ENCODE results near the gene BEST4. TPM values are rescaled to one million over a fixed set of nuclear protein-coding genes. Genes with fewer than 3 reads are reported as not detected.

The BEST4 gene
- total and polyA plus RNA-seq, 2 of the 4 experiments (the other 2 are of a cell fraction) = 0.07 TPM; not detected in 1

GRCh38 chr1:44803062-44803311 lies 15.0 kb upstream of the BEST4 start:
- ChIA-PET CTCF (no interaction called here), POLR2A (ENCODE audit: unreplicated experiment) (interaction anchor here (0.7 kb wide), 1 partner anchor 16 kb away, joined by 5 read pairs; no protein-coding TSS in a partner anchor)
- H2BK120ac ChIP-seq (ENCODE audit: low read depth, low read length) = no peak overlapping the region
- no peak overlapping the region for H3K14ac ChIP-seq (replicated peaks; ENCODE audit: low read depth, low read length)
- no peak overlapping the region for H2BK15ac ChIP-seq (ENCODE audit: low read depth, low read length)
- peaks cover 29% of the 10 kb centered on the region for H4K20me1 ChIP-seq (ENCODE audit: insufficient read depth, low read length)
- no peak overlapping the region for H2AK5ac ChIP-seq (ENCODE audit: low read depth, low read length)
- H3K23ac ChIP-seq (ENCODE audit: low read depth, low read length) = peak overlapping the region; percentile 56
- peak overlapping the region; percentile 22 for H2AK9ac ChIP-seq (replicated peaks; ENCODE audit: low read depth, low read length, poor library complexity)
- intact Hi-C loops (cut with micrococcal nuclease) = loop anchor here (10.0 kb wide), 1 partner anchor 502 kb away; no protein-coding TSS in a partner anchor
- H3K79me1 ChIP-seq (ENCODE audit: low read depth in 1 of 2, low read length in 2 of 2) = peaks cover 14 to 42% of the 10 kb centered on the region in 2 experiments; a peak in 3 of 4 replicates
- H3K4ac ChIP-seq (ENCODE audit: low read depth, low read length) = peak overlapping the region; percentile 95; the same call in 1 of the 2 replicates
- H2AFZ ChIP-seq (replicated peaks; ENCODE audit: low read length, poor library complexity) = no peak overlapping the region
- H3K4me3 ChIP-seq (ENCODE audit: insufficient read depth, low read depth, low read length) = no peak overlapping the region
- H3K9ac ChIP-seq (ENCODE audit: low read depth, low read length) = no peak overlapping the region
- H3K36me3 ChIP-seq (ENCODE audit: control insufficient read depth, insufficient read depth, low read length) = peaks cover 37% of the 10 kb centered on the region
- no peak overlapping the region for H4K91ac ChIP-seq (ENCODE audit: insufficient read depth, low read depth, low read length)
- no peak overlapping the region for H3K4me2 ChIP-seq (ENCODE audit: low read depth, low read length)
- DNase-seq (no peak), ATAC-seq (ENCODE audit: low read depth) (no peak)
- TF ChIP-seq RFX5 (IDR thresholded peaks at IDR 0.05; ENCODE audit: low read depth, low read length) = no peak
- TF ChIP-seq MAFK (IDR thresholded peaks at IDR 0.05; ENCODE audit: low read depth, low read length) = no peak
- no peak for TF ChIP-seq SMC3 (IDR thresholded peaks at IDR 0.05; ENCODE audit: low read depth, low read length)
- TF ChIP-seq RCOR1 (IDR thresholded peaks at IDR 0.05; ENCODE audit: insufficient replicate concordance, low read length) = no peak
- TF ChIP-seq BHLHE40 (IDR thresholded peaks at IDR 0.05; ENCODE audit: low read depth, low read length) = no peak
- TF ChIP-seq MXI1 (IDR thresholded peaks at IDR 0.05; ENCODE audit: borderline replicate concordance, low read depth, low read length) = no peak
- no peak for TF ChIP-seq USF2 (IDR thresholded peaks at IDR 0.05; ENCODE audit: low read depth, low read length)
- no peak for TF ChIP-seq MAZ (IDR thresholded peaks at IDR 0.05; ENCODE audit: borderline replicate concordance, low read depth, low read length)
- TF ChIP-seq CEBPB (IDR thresholded peaks at IDR 0.05; ENCODE audit: low read depth, low read length) = no peak
- no peak for TF ChIP-seq CHD1 (IDR thresholded peaks at IDR 0.05; ENCODE audit: low read depth, low read length)
- TF ChIP-seq FOS (IDR thresholded peaks at IDR 0.05; ENCODE audit: low read depth, low read length) = no peak
- H2BK20ac ChIP-seq (ENCODE audit: low read depth, low read length) = no peak overlapping the region
- H3K18ac ChIP-seq (ENCODE audit: low read depth, low read length) = no peak overlapping the region
- no peak overlapping the region for H3K27ac ChIP-seq (ENCODE audit: insufficient read depth, low read length)
- peaks cover 12% of the 10 kb centered on the region for H3K9me1 ChIP-seq (ENCODE audit: insufficient read depth, low read length)
- H2BK5ac ChIP-seq (ENCODE audit: low read depth, low read length, poor library complexity, severe bottlenecking) = no peak overlapping the region
- dilution Hi-C loops (cut with HindIII; ENCODE audit: low sequenced_read_pairs, unreplicated experiment) = no loop called here
- H4K8ac ChIP-seq (ENCODE audit: low read depth in 2 of 2, low read length in 2 of 2) = no peak overlapping the region
- H3K9me3 ChIP-seq (ENCODE audit: control insufficient read depth, insufficient read depth, low read length) = no peaks in the 10 kb centered on the region
- BruUV-seq (replicated peaks) = no TSS peak
- H3K27me3 ChIP-seq (ENCODE audit: control insufficient read depth, insufficient read depth, low read length) = no peaks in the 10 kb centered on the region
- H3K4me1 ChIP-seq (ENCODE audit: control insufficient read depth, insufficient read depth, low read length) = peaks cover 23% of the 10 kb centered on the region
- no peak overlapping the region for H3K56ac ChIP-seq (ENCODE audit: extremely low read depth, insufficient read depth, low read length)
- no peak overlapping the region for H4K5ac ChIP-seq (ENCODE audit: low read depth, low read length)
- in situ Hi-C loops (cut with MboI; ENCODE audit: low sequenced_read_pairs) = no loop called here
- no CpG with 5 or more reads among the region's 9 CpGs for WGBS, 2 experiments (ENCODE audit: extremely low coverage in 2 of 2, insufficient read length in 1 of 2)
